Keratinocyte (primary cell): Measurements from ENCODE around the gene FGGY. TPM values are rescaled to one million over a fixed set of nuclear protein-coding genes. Genes with fewer than 3 reads are reported as not detected.

ENCODE experiments used
- DNase-seq: peaks from one replicate; pipeline ENCODE4 v3.0.0-alpha.2; 2011; ENCODE audit warnings: low read depth, missing footprints, low spot score
- FAIRE-seq: peaks from 2 replicates; lab custom pipeline; 2011; peaks lifted over from hg19 to GRCh38; lab: Jason Lieb, UNC
- H2AFZ ChIP-seq: 2 replicates; pipeline ENCODE4 v1.6.0; 2012; ENCODE audit warnings: low read length, control low read depth, inconsistent platforms; ENCODE audit not compliant: control insufficient read depth
- H3K27ac ChIP-seq: 2 replicates; pipeline ENCODE4 v1.5.1; 2011; ENCODE audit warnings: low read length; ENCODE audit not compliant: control insufficient read depth, insufficient read depth
- H3K27me3 ChIP-seq: 3 replicates; pipeline ENCODE4 v1.6.0; 2011; ENCODE audit warnings: low read length; ENCODE audit not compliant: control insufficient read depth, insufficient read depth; ENCODE audit errors: extremely low read depth
- H3K36me3 ChIP-seq, 2 experiments: 2 replicates in 1 of 2; 3 replicates in 1 of 2; pipeline ENCODE4 v1.5.1; 2011; ENCODE audit warnings: low read length in 2 of 2, mild to moderate bottlenecking in 1 of 2; ENCODE audit not compliant: control insufficient read depth in 2 of 2, insufficient read depth in 2 of 2; ENCODE audit errors: extremely low read depth in 1 of 2
- H3K4me1 ChIP-seq: 3 replicates; pipeline ENCODE4 v1.5.1; 2011; ENCODE audit warnings: low read length; ENCODE audit not compliant: control insufficient read depth, insufficient read depth; ENCODE audit errors: extremely low read depth
- H3K4me2 ChIP-seq: 3 replicates; pipeline ENCODE4 v1.6.0; 2011; ENCODE audit warnings: low read depth, low read length; ENCODE audit not compliant: control insufficient read depth, insufficient read depth; ENCODE audit errors: extremely low read depth
- H3K4me3 ChIP-seq, 3 experiments: fragments of 200-600 bp in 1 of 3; sonication (generic) in 1 of 3; 2 replicates in 2 of 3; 3 replicates in 1 of 3; pipeline ENCODE4 v1.5.1; 2011 to 2016; ENCODE audit warnings: low read length in 3 of 3, mild to moderate bottlenecking in 3 of 3, control low read depth in 2 of 3, inconsistent platforms in 1 of 3, low read depth in 1 of 3, mixed read lengths in 1 of 3, mixed run types in 1 of 3, moderate library complexity in 1 of 3; ENCODE audit not compliant: control insufficient read depth in 2 of 3, insufficient read depth in 2 of 3; ENCODE audit errors: extremely low read depth in 1 of 3
- H3K79me2 ChIP-seq: 2 replicates; pipeline ENCODE4 v1.6.0; 2012; ENCODE audit warnings: low read length; ENCODE audit not compliant: control insufficient read depth, insufficient read depth
- H3K9ac ChIP-seq: 3 replicates; pipeline ENCODE4 v1.6.0; 2011; ENCODE audit warnings: low read length; ENCODE audit not compliant: control insufficient read depth, insufficient read depth; ENCODE audit errors: extremely low read depth
- H3K9me1 ChIP-seq: 3 replicates; pipeline ENCODE4 v1.6.0; 2011; ENCODE audit warnings: low read length; ENCODE audit not compliant: control insufficient read depth, insufficient read depth; ENCODE audit errors: extremely low read depth
- H3K9me3 ChIP-seq: 2 replicates; pipeline ENCODE4 v1.5.1; 2012; ENCODE audit warnings: low read depth, low read length; ENCODE audit not compliant: control insufficient read depth
- H4K20me1 ChIP-seq: 3 replicates; pipeline ENCODE4 v1.6.0; 2011; ENCODE audit warnings: low read length; ENCODE audit not compliant: control insufficient read depth, insufficient read depth; ENCODE audit errors: extremely low read depth
- EZH2 ChIP-seq: IDR thresholded peaks from one replicate; pipeline ENCODE4 v1.6.1; 2012; ENCODE audit warnings: inconsistent platforms, mild to moderate bottlenecking, low read length, moderate library complexity
- dilution Hi-C: fragments of 300-500 bp; cut with MboI; formaldehyde crosslinking; loops from one replicate; pipeline ENCODE4 v1.7.0; 2020; ENCODE audit warnings: low sequenced_read_pairs; ENCODE audit not compliant: extremely low pct_ligation_motif_present
- polyA plus RNA-seq, 5 experiments: library from polyadenylated mRNA; depleted of rRNA in 3 of 5; stranded (reverse) in 3 of 5; stranded (forward) in 1 of 5; unstranded in 1 of 5; fragments of >200 nt; gene quantifications; 1 replicate in 1 of 5; 2 replicates in 3 of 5; 3 replicates in 1 of 5; pipeline versions ENCODE4 v1.2.1 to v1.2.3, GENCODE V29; 2011 to 2012; ENCODE audit warnings: missing spikeins in 2 of 5, low read depth in 1 of 5, low replicate concordance in 1 of 5
- TF ChIP-seq, protein P1 (sequence below), 3 experiments: IDR thresholded peaks in 1 of 3; conservative IDR thresholded peaks in 1 of 3; optimal IDR thresholded peaks in 1 of 3; 2 replicates in 2 of 3; 3 replicates in 1 of 3; pipeline versions ENCODE3 to v1.5.1; 2011; ENCODE audit warnings: low read length in 3 of 3, mild to moderate bottlenecking in 3 of 3, moderate library complexity in 2 of 3, control low read depth in 1 of 3, inconsistent platforms in 1 of 3; ENCODE audit not compliant: insufficient read depth in 2 of 3; ENCODE audit errors: extremely low read depth in 1 of 3

The FGGY gene
- polyA plus RNA-seq, 1 donor (not counting 4 experiments of a cell fraction or from before 2014, with no cell fraction given) = 16.6 TPM

DNA sequence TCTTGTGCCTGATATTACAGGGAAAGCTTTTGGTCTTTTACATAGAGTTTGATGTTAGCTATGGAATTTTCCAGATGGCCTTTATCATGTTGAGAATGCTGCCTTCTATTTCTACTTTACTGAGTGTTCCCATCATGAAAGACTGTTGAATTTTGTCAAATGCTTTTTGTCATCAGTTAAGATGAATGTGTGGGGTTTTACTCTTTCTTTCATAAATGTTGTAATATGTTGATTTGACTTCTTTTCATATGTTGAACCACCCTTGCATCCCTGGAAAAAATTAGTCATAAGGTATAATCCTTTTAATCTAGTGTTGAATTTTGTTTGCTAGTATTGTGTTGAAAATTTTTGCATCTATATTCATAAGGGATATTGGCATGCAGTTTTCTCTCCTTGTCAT lies 501.7 kb downstream of the FGGY start:
- DNase-seq (no peak), FAIRE-seq (no peak)
- no peaks in the 10 kb centered on the region for H4K20me1 ChIP-seq
- TF ChIP-seq EZH2 = no peak
- TF ChIP-seq, protein P1, sequence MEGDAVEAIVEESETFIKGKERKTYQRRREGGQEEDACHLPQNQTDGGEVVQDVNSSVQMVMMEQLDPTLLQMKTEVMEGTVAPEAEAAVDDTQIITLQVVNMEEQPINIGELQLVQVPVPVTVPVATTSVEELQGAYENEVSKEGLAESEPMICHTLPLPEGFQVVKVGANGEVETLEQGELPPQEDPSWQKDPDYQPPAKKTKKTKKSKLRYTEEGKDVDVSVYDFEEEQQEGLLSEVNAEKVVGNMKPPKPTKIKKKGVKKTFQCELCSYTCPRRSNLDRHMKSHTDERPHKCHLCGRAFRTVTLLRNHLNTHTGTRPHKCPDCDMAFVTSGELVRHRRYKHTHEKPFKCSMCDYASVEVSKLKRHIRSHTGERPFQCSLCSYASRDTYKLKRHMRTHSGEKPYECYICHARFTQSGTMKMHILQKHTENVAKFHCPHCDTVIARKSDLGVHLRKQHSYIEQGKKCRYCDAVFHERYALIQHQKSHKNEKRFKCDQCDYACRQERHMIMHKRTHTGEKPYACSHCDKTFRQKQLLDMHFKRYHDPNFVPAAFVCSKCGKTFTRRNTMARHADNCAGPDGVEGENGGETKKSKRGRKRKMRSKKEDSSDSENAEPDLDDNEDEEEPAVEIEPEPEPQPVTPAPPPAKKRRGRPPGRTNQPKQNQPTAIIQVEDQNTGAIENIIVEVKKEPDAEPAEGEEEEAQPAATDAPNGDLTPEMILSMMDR (optimal IDR thresholded peaks at IDR 0.05 in 1 of 3, IDR thresholded peaks at IDR 0.05 in 1 of 3, conservative IDR thresholded peaks at IDR 0.05 in 1 of 3; ENCODE audit: extremely low read depth in 1 of 3, insufficient read depth in 2 of 3, low read length in 3 of 3) = no peak
- H3K9me1 ChIP-seq = no peaks in the 10 kb centered on the region
- dilution Hi-C loops = no loop called here
- no peaks in the 10 kb centered on the region for H3K79me2 ChIP-seq
- no peak overlapping the region for H3K4me2 ChIP-seq
- H3K9me3 ChIP-seq = no peaks in the 10 kb centered on the region
- H3K4me3 ChIP-seq = no peak overlapping the region
- no peaks in the 10 kb centered on the region for H3K27me3 ChIP-seq
- no peak overlapping the region for H2AFZ ChIP-seq
- H3K9ac ChIP-seq = no peak overlapping the region
- no peak overlapping the region for H3K27ac ChIP-seq
- H3K36me3 ChIP-seq = no peaks in the 10 kb centered on the region
- H3K4me1 ChIP-seq = no peaks in the 10 kb centered on the region

DNA sequence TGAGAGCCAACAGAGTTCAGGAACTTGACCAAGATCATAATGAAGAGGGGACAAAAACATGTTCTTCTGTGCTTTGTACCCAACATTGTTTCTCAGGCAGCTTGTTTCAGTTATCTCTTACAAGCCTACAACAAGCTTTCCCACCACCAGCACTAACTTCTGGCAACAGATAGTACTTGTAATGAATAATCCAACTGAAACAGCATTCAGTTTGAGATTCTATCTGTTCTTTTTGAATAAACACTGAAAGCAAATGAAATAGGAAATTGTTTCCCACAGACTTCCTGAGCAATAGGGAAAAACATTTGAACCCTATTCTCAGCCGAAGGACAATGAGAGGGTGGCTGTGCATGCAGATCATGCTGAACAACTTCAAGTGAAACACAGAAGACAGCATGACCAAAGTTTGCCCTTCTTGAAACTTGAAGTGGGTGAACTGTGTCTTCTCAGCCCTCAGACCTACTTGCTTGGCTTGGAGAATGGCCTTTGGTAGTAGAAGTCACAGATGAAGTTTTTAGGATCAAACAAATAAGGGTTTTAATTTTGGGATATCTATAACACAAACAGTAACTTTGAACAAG lies 506.7 kb downstream of the FGGY start:
- FAIRE-seq = no peak
- no peak for DNase-seq
- H3K4me1 ChIP-seq = no peaks in the 10 kb centered on the region
- H3K9me3 ChIP-seq = no peaks in the 10 kb centered on the region
- H3K4me2 ChIP-seq = no peak overlapping the region
- no peaks in the 10 kb centered on the region for H4K20me1 ChIP-seq
- no peaks in the 10 kb centered on the region for H3K27me3 ChIP-seq
- dilution Hi-C loops = no loop called here
- H3K9ac ChIP-seq = no peak overlapping the region
- H2AFZ ChIP-seq = no peak overlapping the region
- H3K4me3 ChIP-seq = no peak overlapping the region
- H3K36me3 ChIP-seq = no peaks in the 10 kb centered on the region
- H3K79me2 ChIP-seq = no peaks in the 10 kb centered on the region
- H3K27ac ChIP-seq = no peak overlapping the region
- TF ChIP-seq EZH2 = no peak
- TF ChIP-seq, protein P1 (optimal IDR thresholded peaks at IDR 0.05 in 1 of 3, IDR thresholded peaks at IDR 0.05 in 1 of 3, conservative IDR thresholded peaks at IDR 0.05 in 1 of 3; ENCODE audit: extremely low read depth in 1 of 3, insufficient read depth in 2 of 3, low read length in 3 of 3) = no peak
- no peaks in the 10 kb centered on the region for H3K9me1 ChIP-seq
